22Rv1 (cell line): ENCODE measurements around the gene UBL7.

Source experiments
- H3K27ac ChIP-seq: fragments of 450-650 bp; 2 replicates; pipeline ENCODE4 v1.5.1; 2017
- ZFX ChIP-seq: fragments of 450-650 bp; IDR thresholded peaks from 2 replicates; pipeline ENCODE4 v1.6.1; 2017; ENCODE audit warnings: antibody characterized with exemption, borderline replicate concordance
- TF ChIP-seq, protein P1 (sequence below): fragments of 450-650 bp; IDR thresholded peaks from 2 replicates; pipeline ENCODE4 v1.5.1; 2017; ENCODE audit warnings: mild to moderate bottlenecking

Gene UBL7

GRCh38 chr15:74451861-74452835, 8.8 kb downstream of the UBL7 start:
- TF ChIP-seq ZFX = no peak
- TF ChIP-seq, protein P1, sequence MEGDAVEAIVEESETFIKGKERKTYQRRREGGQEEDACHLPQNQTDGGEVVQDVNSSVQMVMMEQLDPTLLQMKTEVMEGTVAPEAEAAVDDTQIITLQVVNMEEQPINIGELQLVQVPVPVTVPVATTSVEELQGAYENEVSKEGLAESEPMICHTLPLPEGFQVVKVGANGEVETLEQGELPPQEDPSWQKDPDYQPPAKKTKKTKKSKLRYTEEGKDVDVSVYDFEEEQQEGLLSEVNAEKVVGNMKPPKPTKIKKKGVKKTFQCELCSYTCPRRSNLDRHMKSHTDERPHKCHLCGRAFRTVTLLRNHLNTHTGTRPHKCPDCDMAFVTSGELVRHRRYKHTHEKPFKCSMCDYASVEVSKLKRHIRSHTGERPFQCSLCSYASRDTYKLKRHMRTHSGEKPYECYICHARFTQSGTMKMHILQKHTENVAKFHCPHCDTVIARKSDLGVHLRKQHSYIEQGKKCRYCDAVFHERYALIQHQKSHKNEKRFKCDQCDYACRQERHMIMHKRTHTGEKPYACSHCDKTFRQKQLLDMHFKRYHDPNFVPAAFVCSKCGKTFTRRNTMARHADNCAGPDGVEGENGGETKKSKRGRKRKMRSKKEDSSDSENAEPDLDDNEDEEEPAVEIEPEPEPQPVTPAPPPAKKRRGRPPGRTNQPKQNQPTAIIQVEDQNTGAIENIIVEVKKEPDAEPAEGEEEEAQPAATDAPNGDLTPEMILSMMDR = no peak
- H3K27ac ChIP-seq = no peak overlapping the region

GRCh38 chr15:74451322-74451721, 9.6 kb downstream of the UBL7 start:
- TF ChIP-seq ZFX = no peak
- TF ChIP-seq, protein P1 = no peak
- H3K27ac ChIP-seq = no peak overlapping the region

DNA sequence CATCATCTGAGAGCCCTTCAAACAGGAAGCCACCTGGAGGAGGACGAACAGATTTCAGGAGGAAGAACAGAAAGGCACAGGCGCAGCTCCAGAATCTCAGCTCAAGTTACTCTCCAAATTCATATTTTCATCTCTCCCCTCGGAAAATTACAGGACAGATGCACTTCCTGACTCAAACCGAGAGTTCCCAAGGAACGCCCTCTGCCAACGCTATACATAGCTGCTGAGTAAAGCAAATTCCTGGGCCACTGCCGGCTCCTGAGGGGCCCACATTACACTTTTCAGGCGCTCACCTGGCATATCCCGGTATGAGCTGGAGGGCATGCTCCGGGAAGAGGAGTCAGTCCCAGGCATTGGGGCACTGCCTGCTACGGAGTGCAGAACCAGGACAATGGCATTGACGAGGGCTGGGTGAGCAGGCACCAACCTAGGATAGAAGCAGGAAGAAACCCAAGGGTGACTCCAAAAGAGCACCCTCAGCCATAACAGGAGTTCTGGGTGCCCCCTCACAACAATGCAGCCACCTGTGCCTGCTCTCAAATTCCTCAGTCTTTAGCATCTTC, 11.2 kb downstream of the UBL7 start:
- TF ChIP-seq, protein P1 = no peak
- TF ChIP-seq ZFX = no peak
- no peak overlapping the region for H3K27ac ChIP-seq

GRCh38 chr15:74449095-74449494, 11.9 kb downstream of the UBL7 start:
- TF ChIP-seq, protein P1 = no peak
- no peak for TF ChIP-seq ZFX
- no peak overlapping the region for H3K27ac ChIP-seq

GRCh38 chr15:74445816-74446763, 14.9 kb downstream of the UBL7 start:
- H3K27ac ChIP-seq = no peak overlapping the region
- TF ChIP-seq, protein P1 = no peak
- TF ChIP-seq ZFX = no peak

GRCh38 chr15:74444106-74445062, 16.6 kb downstream of the UBL7 start:
- TF ChIP-seq ZFX = no peak
- TF ChIP-seq, protein P1 = no peak
- no peak overlapping the region for H3K27ac ChIP-seq
